BLaER1 treated with 17β-estradiol and CSF1 and Interleukin-3, amounts not matched to agents 10 nM and 100 nM (cell line): ENCODE results near the gene PTGFRN.

Experiments
- H3K27ac ChIP-seq, 11 experiments: shearing (Covaris generic); formaldehyde crosslinking; 2 replicates each; pipeline ENCODE4 v1.8.1; 2022
- H3K27me3 ChIP-seq, 11 experiments: shearing (Covaris generic); formaldehyde crosslinking; 2 replicates each; pipeline ENCODE4 v1.8.1; 2022
- H3K36me3 ChIP-seq, 11 experiments: shearing (Covaris generic); formaldehyde crosslinking; 2 replicates each; pipeline ENCODE4 v1.8.1; 2022
- H3K4me1 ChIP-seq, 10 experiments: shearing (Covaris generic); formaldehyde crosslinking; 2 replicates each; pipeline ENCODE4 v1.8.1; 2022
- H3K4me2 ChIP-seq, 11 experiments: shearing (Covaris generic); formaldehyde crosslinking; 2 replicates each; pipeline ENCODE4 v1.8.1; 2022
- H3K4me3 ChIP-seq, 10 experiments: shearing (Covaris generic); formaldehyde crosslinking; 2 replicates each; pipeline ENCODE4 v1.8.1; 2022
- H3K9ac ChIP-seq, 11 experiments: shearing (Covaris generic); formaldehyde crosslinking; 2 replicates each; pipeline ENCODE4 v1.8.1; 2022
- H3K9me3 ChIP-seq, 11 experiments: shearing (Covaris generic); formaldehyde crosslinking; replicated peaks in 1 of 11; 2 replicates each; pipeline ENCODE4 v1.8.1; 2022
- H4K20me1 ChIP-seq, 11 experiments: shearing (Covaris generic); formaldehyde crosslinking; 2 replicates each; pipeline ENCODE4 v1.8.1; 2022
- Cebpa-rat ChIP-seq, 11 experiments: shearing (Covaris generic); IDR thresholded peaks; 2 replicates each; pipeline ENCODE4 v1.8.1; 2022

PTGFRN gene

GRCh38 chr1:116993286-116993685, 83.6 kb downstream of the PTGFRN start:
- no peaks in the 10 kb centered on the region for H3K36me3 ChIP-seq
- peaks cover 0 to 85% (median 19%) of the 10 kb centered on the region in 10 experiments; a peak in 10 of 20 replicates for H3K4me1 ChIP-seq
- TF ChIP-seq Cebpa-rat (IDR thresholded peaks at IDR 0.05), result no peak
- peaks cover 0 to 12% (median 0%) of the 10 kb centered on the region in 11 experiments; a peak in 4 of 22 replicates for H3K9me3 ChIP-seq
- no peak overlapping the region; a peak in 1 of 22 replicates for H3K4me2 ChIP-seq
- no peak overlapping the region for H3K27ac ChIP-seq
- H4K20me1 ChIP-seq, result no peaks in the 10 kb centered on the region
- H3K9ac ChIP-seq, result no peak overlapping the region
- H3K27me3 ChIP-seq, result no peaks in the 10 kb centered on the region
- H3K4me3 ChIP-seq, result no peak overlapping the region

- Histone ChIP-seq H3K9ac (no peak overlapping the region), H3K4me1 (peaks cover 0 to 83% (median 22%) of the 10 kb centered on the region in 10 experiments; a peak in 10 of 20 replicates), H3K4me3 (no peak overlapping the region), H4K20me1 (no peaks in the 10 kb centered on the region), H3K4me2 (peak overlapping the region in 3 of 11 experiments; percentile 30 to 49 (median 32); a peak in 5 of 22 replicates), H3K27ac (no peak overlapping the region), H3K9me3 (peaks cover 0 to 12% (median 0%) of the 10 kb centered on the region in 11 experiments; a peak in 4 of 22 replicates), H3K27me3 (no peaks in the 10 kb centered on the region), H3K36me3 (no peaks in the 10 kb centered on the region)
- TF ChIP-seq Cebpa-rat (IDR thresholded peaks at IDR 0.05), result no peak
Observed at GRCh38 chr1:116994411-116994810, 84.7 kb downstream of the PTGFRN start.

- Histone ChIP-seq H3K4me2 (peak overlapping the region in 4 of 11 experiments; percentile 38 to 95 (median 68); a peak in 8 of 22 replicates), H3K27ac (no peak overlapping the region), H3K27me3 (no peaks in the 10 kb centered on the region), H3K36me3 (no peaks in the 10 kb centered on the region), H3K9me3 (peaks cover 0 to 12% (median 0%) of the 10 kb centered on the region in 11 experiments; a peak in 4 of 22 replicates), H3K4me1 (peaks cover 0 to 83% (median 32%) of the 10 kb centered on the region in 10 experiments; a peak in 15 of 20 replicates), H3K4me3 (no peak overlapping the region), H4K20me1 (no peaks in the 10 kb centered on the region), H3K9ac (no peak overlapping the region)
- no peak for TF ChIP-seq Cebpa-rat (IDR thresholded peaks at IDR 0.05)
Observed at GRCh38 chr1:116997066-116997465, 87.3 kb downstream of the PTGFRN start.

GRCh38 chr1:116997636-116998035, 87.9 kb downstream of the PTGFRN start:
- Histone ChIP-seq H4K20me1 (no peaks in the 10 kb centered on the region), H3K27ac (peak overlapping the region in 1 of 11 experiments; percentile 19; a peak in 1 of 22 replicates), H3K36me3 (no peaks in the 10 kb centered on the region), H3K4me3 (no peak overlapping the region), H3K9ac (no peak overlapping the region), H3K27me3 (no peaks in the 10 kb centered on the region), H3K4me2 (peak overlapping the region in 5 of 11 experiments; percentile 12 to 95 (median 65); a peak in 10 of 22 replicates), H3K9me3 (peaks cover 0 to 12% (median 0%) of the 10 kb centered on the region in 11 experiments; a peak in 3 of 22 replicates), H3K4me1 (peaks cover 0 to 85% (median 37%) of the 10 kb centered on the region in 10 experiments; a peak in 15 of 20 replicates)
- TF ChIP-seq Cebpa-rat (IDR thresholded peaks at IDR 0.05), result no peak

- peak overlapping the region in 5 of 11 experiments; percentile 70 to 95 (median 87); a peak in 9 of 22 replicates for H3K4me2 ChIP-seq
- no peaks in the 10 kb centered on the region for H4K20me1 ChIP-seq
- no peak for TF ChIP-seq Cebpa-rat (IDR thresholded peaks at IDR 0.05)
- peak overlapping the region in 5 of 11 experiments; percentile 88 to 98 (median 92); a peak in 9 of 22 replicates for H3K27ac ChIP-seq
- H3K36me3 ChIP-seq, result no peaks in the 10 kb centered on the region
- H3K4me3 ChIP-seq, result no peak overlapping the region
- no peaks in the 10 kb centered on the region for H3K27me3 ChIP-seq
- no peak overlapping the region for H3K9ac ChIP-seq
- H3K4me1 ChIP-seq, result peaks cover 0 to 96% (median 57%) of the 10 kb centered on the region in 10 experiments; a peak in 17 of 20 replicates
- no peaks in the 10 kb centered on the region; a peak in 1 of 22 replicates for H3K9me3 ChIP-seq
Observed at GRCh38 chr1:116999596-116999995, 89.9 kb downstream of the PTGFRN start.

GRCh38 chr1:117000142-117000541, 90.4 kb downstream of the PTGFRN start:
- Histone ChIP-seq H3K27ac (peak overlapping the region in 7 of 11 experiments; percentile 6 to 98 (median 91); a peak in 11 of 22 replicates), H3K9me3 (no peaks in the 10 kb centered on the region; a peak in 1 of 22 replicates), H3K36me3 (no peaks in the 10 kb centered on the region), H3K4me2 (peak overlapping the region in 6 of 11 experiments; percentile 70 to 95 (median 82); a peak in 11 of 22 replicates), H3K4me3 (no peak overlapping the region), H3K9ac (peak overlapping the region in 3 of 11 experiments; percentile 1 to 84 (median 20); a peak in 4 of 22 replicates), H3K4me1 (peaks cover 0 to 96% (median 62%) of the 10 kb centered on the region in 10 experiments; a peak in 17 of 20 replicates), H3K27me3 (no peaks in the 10 kb centered on the region), H4K20me1 (no peaks in the 10 kb centered on the region)
- no peak for TF ChIP-seq Cebpa-rat (IDR thresholded peaks at IDR 0.05)

- Histone ChIP-seq H3K4me1 (peaks cover 0 to 98% (median 74%) of the 10 kb centered on the region in 10 experiments; a peak in 17 of 20 replicates), H3K9me3 (no peaks in the 10 kb centered on the region), H3K4me2 (peak within 1 kb of the TSS in 9 of 11 experiments; percentile 12 to 95 (median 77); a peak in 16 of 22 replicates), H3K9ac (peak within 1 kb of the TSS in 7 of 11 experiments; percentile 7 to 84 (median 67); a peak in 14 of 22 replicates), H3K4me3 (peak within 1 kb of the TSS in 6 of 10 experiments; percentile 3 to 64 (median 46); a peak in 9 of 20 replicates), H3K27me3 (no peaks in the 10 kb centered on the region), H3K36me3 (no peaks in the 10 kb centered on the region), H3K27ac (peak within 1 kb of the TSS in 10 of 11 experiments; percentile 36 to 98 (median 86); a peak in 18 of 22 replicates), H4K20me1 (no peaks in the 10 kb centered on the region)
- TF ChIP-seq Cebpa-rat (IDR thresholded peaks at IDR 0.05), result no peak
Observed at GRCh38 chr1:117001254-117001927, 91.7 kb downstream of the PTGFRN start, which contains the start of gene CD101. Gene CD101, plus strand, starts transcription at chr1:117001760. Its CDS starts 58 bp downstream, at chr1:117001818.

- H3K27ac ChIP-seq, result peak overlapping the region; percentile 16 to 98 (median 84); a peak in 21 of 22 replicates
- no peaks in the 10 kb centered on the region for H3K9me3 ChIP-seq
- H3K27me3 ChIP-seq, result no peaks in the 10 kb centered on the region
- H3K4me1 ChIP-seq, result peaks cover 1 to 98% (median 86%) of the 10 kb centered on the region in 10 experiments; a peak in 17 of 20 replicates
- H3K4me3 ChIP-seq, result peak overlapping the region in 5 of 10 experiments; percentile 27 to 60 (median 40); a peak in 8 of 20 replicates
- no peaks in the 10 kb centered on the region for H3K36me3 ChIP-seq
- TF ChIP-seq Cebpa-rat (IDR thresholded peaks at IDR 0.05), result peak in 10 of 11 experiments; percentile 24 to 100 (median 88); a peak in 15 of 22 replicates
- peak overlapping the region in 10 of 11 experiments; percentile 47 to 84 (median 70); a peak in 18 of 22 replicates for H3K9ac ChIP-seq
- no peaks in the 10 kb centered on the region for H4K20me1 ChIP-seq
- peak overlapping the region in 10 of 11 experiments; percentile 17 to 95 (median 76); a peak in 18 of 22 replicates for H3K4me2 ChIP-seq
Observed at GRCh38 chr1:117003223-117003875, 93.6 kb downstream of the PTGFRN start.
